ENCODE results near the gene PLXDC1.

- TF ChIP-seq REST (IDR thresholded peaks at IDR 0.05; ENCODE audit: insufficient read depth in 1 of 2, low read depth in 2 of 2, low read length in 2 of 2): no peak
- no peak for TF ChIP-seq POLR2AphosphoS5 (IDR thresholded peaks at IDR 0.05; ENCODE audit: low read depth, low read length)
Observed at GRCh38 chr17:39116224-39116623, 35.2 kb downstream of the PLXDC1 start.
